Fibroblast of the aortic adventitia (primary cell): ENCODE data around the gene HJURP. TPM values are rescaled to one million over a fixed set of nuclear protein-coding genes. Genes with fewer than 3 reads are reported as not detected.

Experiments used
- DNase-seq: peaks from one replicate; pipeline ENCODE4 v3.0.0-alpha.2; 2010; ENCODE audit warnings: low read depth
- H3K4me3 ChIP-seq: 2 replicates; pipeline ENCODE4 v1.5.1; 2011; ENCODE audit warnings: low read depth, mild to moderate bottlenecking, control low read depth, low read length, moderate library complexity
- CTCF ChIP-seq: IDR thresholded peaks from 2 replicates; pipeline ENCODE4 v1.5.1; 2011; ENCODE audit warnings: mild to moderate bottlenecking, low read length, control low read depth, inconsistent platforms; ENCODE audit not compliant: insufficient read depth
- total RNA-seq: library from RNA; depleted of rRNA; stranded (reverse); fragments of >200 nt; gene quantifications from 2 replicates; pipeline ENCODE4 v1.2.3, GENCODE V29; 2012; ENCODE audit warnings: low replicate concordance

The HJURP gene
- total RNA-seq, 1 donor: 34.9 TPM

DNA sequence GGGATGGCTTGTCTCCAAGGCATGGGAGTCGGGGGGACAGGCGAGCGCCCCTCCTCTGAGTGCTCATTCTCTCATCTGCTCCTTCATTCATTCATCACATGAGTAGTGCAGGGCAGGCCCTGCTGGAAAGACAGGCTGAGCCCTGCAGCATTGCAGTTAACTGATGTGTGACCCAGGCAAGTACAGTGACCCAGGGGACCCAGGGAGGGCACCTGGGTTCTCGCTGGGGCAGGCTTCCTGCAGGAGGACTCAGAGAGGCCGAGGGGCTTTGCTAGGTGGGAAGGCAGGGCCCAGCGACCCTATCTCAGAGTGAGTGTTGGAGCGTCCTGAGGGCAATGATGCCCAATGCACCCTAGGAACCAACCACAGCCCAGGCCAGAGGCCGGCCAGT lies 30.6 kb downstream of the HJURP start:
- TF ChIP-seq CTCF: no peak
- no peak for DNase-seq
- no peak overlapping the region for H3K4me3 ChIP-seq

GRCh38 chr2:233822781-233823730 lies 31.3 kb downstream of the HJURP start:
- H3K4me3 ChIP-seq: no peak overlapping the region
- no peak for TF ChIP-seq CTCF
- DNase-seq: no peak

- no peak for TF ChIP-seq CTCF
- no peak overlapping the region for H3K4me3 ChIP-seq
- DNase-seq: no peak
Observed at GRCh38 chr2:233822101-233822771, 32.1 kb downstream of the HJURP start.

DNA sequence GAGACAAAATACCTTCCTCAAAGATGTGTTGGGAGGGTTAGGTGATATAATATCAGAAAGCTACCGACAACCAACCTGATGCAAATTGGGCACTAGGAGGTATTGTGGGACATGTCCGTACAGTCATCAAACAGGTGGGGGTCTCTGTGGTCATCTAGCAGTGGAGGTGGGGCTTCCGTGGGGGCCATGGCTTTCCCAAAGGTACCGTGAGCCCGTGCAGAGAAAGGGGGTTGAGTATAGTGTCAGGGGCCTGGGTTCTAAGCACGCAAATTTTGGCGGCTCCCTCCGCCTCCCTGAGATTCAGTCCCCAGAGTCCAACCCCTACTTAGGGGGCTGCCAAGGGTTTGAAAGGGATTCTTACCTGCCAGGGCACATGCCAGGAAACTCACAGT lies 32.6 kb downstream of the HJURP start:
- TF ChIP-seq CTCF: no peak
- no peak for DNase-seq
- H3K4me3 ChIP-seq: no peak overlapping the region

DNA sequence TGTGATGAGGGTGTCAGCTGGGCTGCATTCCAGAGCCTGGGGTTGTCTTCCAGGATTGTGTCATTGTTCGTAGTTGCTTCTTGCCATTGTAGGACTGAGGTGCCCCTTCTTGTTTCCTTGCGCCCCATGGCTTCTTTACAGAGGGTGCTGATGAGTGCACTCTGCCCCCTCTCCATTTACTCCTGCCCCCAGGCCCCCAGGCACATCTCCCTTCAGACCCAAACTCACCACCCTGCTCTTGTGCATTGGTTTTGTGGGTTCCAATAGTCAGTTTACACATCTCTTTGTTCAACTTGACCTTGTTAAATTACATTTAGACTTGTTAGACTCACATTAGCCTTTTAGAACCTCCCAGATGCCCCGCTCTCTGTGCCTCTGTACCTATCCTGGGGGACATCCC lies 33.1 kb downstream of the HJURP start:
- DNase-seq: no peak
- H3K4me3 ChIP-seq: no peak overlapping the region
- TF ChIP-seq CTCF: no peak

GRCh38 chr2:233820774-233821105 lies 33.6 kb downstream of the HJURP start:
- H3K4me3 ChIP-seq: no peak overlapping the region
- no peak for DNase-seq
- TF ChIP-seq CTCF: no peak
